ENCODE data around the gene ARL6IP4.

DNA sequence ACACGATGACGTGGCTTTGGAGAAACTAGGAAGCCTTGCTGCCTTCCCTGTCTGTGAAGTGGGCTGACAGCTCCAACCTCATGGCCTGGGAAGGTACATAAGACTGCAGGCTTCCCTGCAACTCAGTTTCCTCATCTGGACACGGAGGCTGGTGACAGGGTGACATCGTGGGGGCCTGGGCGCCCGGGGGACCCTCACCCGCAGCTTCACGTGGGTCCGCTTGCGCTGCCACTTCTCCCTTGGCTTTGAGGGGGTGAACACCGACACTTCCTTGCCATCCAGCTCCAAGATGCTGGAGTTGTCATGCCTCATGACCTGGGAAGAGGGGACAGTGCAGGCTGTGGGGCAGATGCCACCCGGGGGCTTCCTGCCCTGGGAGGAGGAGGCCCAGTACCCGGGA lies 7.6 kb downstream of the ARL6IP4 start:
- TF ChIP-seq, protein P1, sequence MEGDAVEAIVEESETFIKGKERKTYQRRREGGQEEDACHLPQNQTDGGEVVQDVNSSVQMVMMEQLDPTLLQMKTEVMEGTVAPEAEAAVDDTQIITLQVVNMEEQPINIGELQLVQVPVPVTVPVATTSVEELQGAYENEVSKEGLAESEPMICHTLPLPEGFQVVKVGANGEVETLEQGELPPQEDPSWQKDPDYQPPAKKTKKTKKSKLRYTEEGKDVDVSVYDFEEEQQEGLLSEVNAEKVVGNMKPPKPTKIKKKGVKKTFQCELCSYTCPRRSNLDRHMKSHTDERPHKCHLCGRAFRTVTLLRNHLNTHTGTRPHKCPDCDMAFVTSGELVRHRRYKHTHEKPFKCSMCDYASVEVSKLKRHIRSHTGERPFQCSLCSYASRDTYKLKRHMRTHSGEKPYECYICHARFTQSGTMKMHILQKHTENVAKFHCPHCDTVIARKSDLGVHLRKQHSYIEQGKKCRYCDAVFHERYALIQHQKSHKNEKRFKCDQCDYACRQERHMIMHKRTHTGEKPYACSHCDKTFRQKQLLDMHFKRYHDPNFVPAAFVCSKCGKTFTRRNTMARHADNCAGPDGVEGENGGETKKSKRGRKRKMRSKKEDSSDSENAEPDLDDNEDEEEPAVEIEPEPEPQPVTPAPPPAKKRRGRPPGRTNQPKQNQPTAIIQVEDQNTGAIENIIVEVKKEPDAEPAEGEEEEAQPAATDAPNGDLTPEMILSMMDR (IDR thresholded peaks at IDR 0.05): no peak
- no peak for TF ChIP-seq POLR2A (IDR thresholded peaks at IDR 0.05)
